Endodermal cell (in vitro differentiated cells): ENCODE measurements around the gene NUCKS1. TPM values are rescaled to one million over a fixed set of nuclear protein-coding genes. Genes with fewer than 3 reads are reported as not detected.
"Not testable (repeated sequence)": the region's sequence is repeated elsewhere in the genome, so short reads cannot be mapped to it uniquely, and the experiment has no call there.

Experiments used
- DNase-seq: peaks from one replicate; pipeline ENCODE4 v3.0.0-alpha.2; 2017
- H3K27ac ChIP-seq: 2 replicates; pipeline ENCODE4 v1.5.1; 2013; ENCODE audit warnings: mild to moderate bottlenecking, low read depth, low read length, moderate library complexity
- H3K27me3 ChIP-seq: 2 replicates; pipeline ENCODE4 v1.6.1; 2013; ENCODE audit warnings: mild to moderate bottlenecking, low read length, moderate library complexity; ENCODE audit not compliant: insufficient read depth, control insufficient read depth, poor library complexity, severe bottlenecking
- H3K36me3 ChIP-seq: 2 replicates; pipeline ENCODE4 v1.7.0; 2013; ENCODE audit warnings: mild to moderate bottlenecking, low read length, moderate library complexity; ENCODE audit not compliant: control insufficient read depth, insufficient read depth
- H3K4me1 ChIP-seq: one replicate; pipeline ENCODE4 v1.7.0; 2013; ENCODE audit warnings: low read length; ENCODE audit not compliant: control insufficient read depth, insufficient read depth
- H3K4me3 ChIP-seq: 2 replicates; pipeline ENCODE4 v1.5.1; 2013; ENCODE audit warnings: mild to moderate bottlenecking, low read length, moderate library complexity
- H3K9ac ChIP-seq: 2 replicates; pipeline ENCODE4 v1.6.1; 2013; ENCODE audit warnings: mild to moderate bottlenecking, low read length, moderate library complexity; ENCODE audit not compliant: poor library complexity, severe bottlenecking; ENCODE audit errors: extremely low read depth
- H3K9me3 ChIP-seq: 2 replicates; pipeline ENCODE4 v1.6.1; 2013; ENCODE audit warnings: mild to moderate bottlenecking, low read length, moderate library complexity; ENCODE audit not compliant: control insufficient read depth
- H3K27ac Mint-ChIP-seq: 2 replicates; pipeline ENCODE4 v1.8.0; 2020; ENCODE audit warnings: mixed read lengths
- H3K27me3 Mint-ChIP-seq: 2 replicates; pipeline ENCODE4 v1.8.0; 2021; ENCODE audit warnings: mild to moderate bottlenecking, mixed read lengths; ENCODE audit not compliant: insufficient read depth
- H3K36me3 Mint-ChIP-seq: 2 replicates; pipeline ENCODE4 v1.8.0; 2020; ENCODE audit warnings: low read depth, mixed read lengths
- H3K4me1 Mint-ChIP-seq: 2 replicates; pipeline ENCODE4 v1.8.0; 2020; ENCODE audit warnings: mixed read lengths
- H3K4me3 Mint-ChIP-seq: 2 replicates; pipeline ENCODE4 v1.8.0; 2020; ENCODE audit warnings: mild to moderate bottlenecking, moderate library complexity, mixed read lengths
- H3K9me3 Mint-ChIP-seq: 2 replicates; pipeline ENCODE4 v1.8.0; 2020; ENCODE audit warnings: mild to moderate bottlenecking, mixed read lengths
- WGBS, 2 experiments: methylation state at CpG; one replicate each; pipeline versions ENCODE4 v1.1.5 to v1.1.7; 2013; ENCODE audit warnings: missing lambda C conversion rate in 2 of 2, mixed read lengths in 1 of 2; ENCODE audit not compliant: insufficient coverage in 1 of 2, insufficient read length in 1 of 2; 5-methylcytosine and 5-hydroxymethylcytosine counted together
- total RNA-seq, 2 donors: library from RNA; stranded (reverse); fragmentation: NEBNext Ultra II Directional in 1 of 2; extraction: Animal tissue kit (Norgen Biotek cat#: 25700) in 1 of 2; gene quantifications; 2 replicates in 1 of 2; 3 replicates in 1 of 2; pipeline ENCODE4 v1.2.1, GENCODE V29; 2021
- TF ChIP-seq, protein P1 (sequence below): fragments of 200-600 bp; sonication (generic); conservative IDR thresholded peaks from 2 replicates; pipeline ENCODE4 v1.5.0; 2021; ENCODE audit warnings: antibody characterized with exemption, mild to moderate bottlenecking

The NUCKS1 gene
- total RNA-seq, 2 donors from 2014 or later, result 380 to 532 TPM

DNA sequence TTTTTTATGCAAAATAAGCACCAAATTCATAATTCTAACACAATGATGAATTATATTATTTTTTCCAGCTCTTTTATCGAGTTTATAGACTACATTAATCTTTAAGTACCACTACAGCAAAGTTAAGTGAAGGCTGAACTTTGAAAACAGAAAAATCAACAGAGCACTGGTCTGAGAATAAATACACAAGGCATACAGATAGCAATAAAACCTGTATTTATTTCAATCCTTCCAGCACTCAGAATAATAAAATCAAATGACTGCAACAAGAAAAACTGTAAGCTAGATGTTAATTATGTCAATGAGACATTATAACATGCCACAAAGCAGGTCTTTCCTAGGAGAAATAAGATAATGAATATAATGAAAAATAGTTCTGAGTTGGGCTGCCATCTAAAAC, 24.5 kb downstream of the NUCKS1 start:
- no peaks in the 10 kb centered on the region for H3K27me3 Mint-ChIP-seq
- DNase-seq, result no peak
- Histone ChIP-seq H3K4me3 (no peak overlapping the region), H3K9me3 (no peaks in the 10 kb centered on the region), H3K9ac (no peak overlapping the region), H3K36me3 (peaks cover 84% of the 10 kb centered on the region), H3K27ac (no peak overlapping the region), H3K4me1 (no peaks in the 10 kb centered on the region), H3K27me3 (no peaks in the 10 kb centered on the region)
- 96 to 100% methylated on average over 1 of the region's 1 CpG for WGBS, 2 experiments
- peaks cover 76% of the 10 kb centered on the region for H3K36me3 Mint-ChIP-seq
- H3K27ac Mint-ChIP-seq, result no peak overlapping the region
- TF ChIP-seq, protein P1, sequence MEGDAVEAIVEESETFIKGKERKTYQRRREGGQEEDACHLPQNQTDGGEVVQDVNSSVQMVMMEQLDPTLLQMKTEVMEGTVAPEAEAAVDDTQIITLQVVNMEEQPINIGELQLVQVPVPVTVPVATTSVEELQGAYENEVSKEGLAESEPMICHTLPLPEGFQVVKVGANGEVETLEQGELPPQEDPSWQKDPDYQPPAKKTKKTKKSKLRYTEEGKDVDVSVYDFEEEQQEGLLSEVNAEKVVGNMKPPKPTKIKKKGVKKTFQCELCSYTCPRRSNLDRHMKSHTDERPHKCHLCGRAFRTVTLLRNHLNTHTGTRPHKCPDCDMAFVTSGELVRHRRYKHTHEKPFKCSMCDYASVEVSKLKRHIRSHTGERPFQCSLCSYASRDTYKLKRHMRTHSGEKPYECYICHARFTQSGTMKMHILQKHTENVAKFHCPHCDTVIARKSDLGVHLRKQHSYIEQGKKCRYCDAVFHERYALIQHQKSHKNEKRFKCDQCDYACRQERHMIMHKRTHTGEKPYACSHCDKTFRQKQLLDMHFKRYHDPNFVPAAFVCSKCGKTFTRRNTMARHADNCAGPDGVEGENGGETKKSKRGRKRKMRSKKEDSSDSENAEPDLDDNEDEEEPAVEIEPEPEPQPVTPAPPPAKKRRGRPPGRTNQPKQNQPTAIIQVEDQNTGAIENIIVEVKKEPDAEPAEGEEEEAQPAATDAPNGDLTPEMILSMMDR, result no peak
- no peaks in the 10 kb centered on the region for H3K9me3 Mint-ChIP-seq
- H3K4me1 Mint-ChIP-seq, result no peaks in the 10 kb centered on the region
- no peak overlapping the region for H3K4me3 Mint-ChIP-seq

DNA sequence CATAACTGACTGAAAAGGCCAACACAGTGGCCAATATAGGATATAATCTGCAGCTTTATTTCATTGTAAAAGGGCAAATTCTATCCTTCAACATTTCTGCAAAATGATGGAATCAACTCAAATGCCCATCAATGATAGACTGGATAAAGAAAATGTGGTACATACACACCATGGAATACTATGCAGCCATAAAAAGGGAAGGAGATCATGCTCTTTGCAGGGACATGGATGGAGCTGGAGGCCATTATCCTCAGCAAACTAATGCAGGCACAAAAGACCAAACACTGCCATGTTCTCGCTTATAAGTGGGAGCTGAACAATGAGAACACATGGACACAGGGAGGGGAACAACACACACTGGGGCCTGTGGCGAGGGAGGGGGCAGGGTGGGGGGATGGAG, 29.2 kb downstream of the NUCKS1 start:
- not testable (repeated sequence) for H3K4me3 ChIP-seq, H3K9ac ChIP-seq, H3K27me3 ChIP-seq, H3K27ac Mint-ChIP-seq, H3K9me3 ChIP-seq, H3K9me3 Mint-ChIP-seq, H3K4me3 Mint-ChIP-seq, H3K27ac ChIP-seq, H3K4me1 ChIP-seq, H3K27me3 Mint-ChIP-seq, DNase-seq
- WGBS, 2 experiments, result 91 to 92% methylated on average over 2 of the region's 2 CpGs
- peaks cover 17% of the 10 kb centered on the region for H3K4me1 Mint-ChIP-seq
- H3K36me3 ChIP-seq, result peaks cover 92% of the 10 kb centered on the region
- H3K36me3 Mint-ChIP-seq, result peaks cover 83% of the 10 kb centered on the region

DNA sequence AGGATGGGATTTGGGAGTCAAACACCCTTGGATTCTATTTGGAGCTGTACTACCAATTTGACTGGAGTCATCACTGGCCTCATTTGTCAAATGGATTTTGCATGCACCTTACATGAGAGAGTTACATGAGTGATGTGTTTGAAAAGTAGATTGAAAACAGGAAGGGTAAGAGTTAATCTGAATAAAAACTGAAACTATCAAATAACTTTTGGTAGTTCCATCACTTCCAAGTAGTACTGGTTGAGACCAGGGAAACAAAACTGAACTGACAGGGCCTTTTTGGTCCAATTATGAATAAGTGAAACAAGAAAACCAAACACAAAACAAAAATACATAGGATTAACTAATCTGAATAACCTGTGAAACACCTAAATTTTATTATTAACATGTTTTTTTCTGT, 30.2 kb downstream of the NUCKS1 start:
- no peak for DNase-seq
- TF ChIP-seq, protein P1, result no peak
- Mint-ChIP-seq H3K27me3 (no peaks in the 10 kb centered on the region), H3K27ac (no peak overlapping the region), H3K36me3 (peaks cover 81% of the 10 kb centered on the region), H3K4me3 (no peak overlapping the region), H3K9me3 (no peaks in the 10 kb centered on the region), H3K4me1 (peaks cover 27% of the 10 kb centered on the region)
- H3K4me3 ChIP-seq, result no peak overlapping the region
- peaks cover 92% of the 10 kb centered on the region for H3K36me3 ChIP-seq
- H3K9ac ChIP-seq, result no peak overlapping the region
- H3K27me3 ChIP-seq, result no peaks in the 10 kb centered on the region
- H3K9me3 ChIP-seq, result no peaks in the 10 kb centered on the region
- no peaks in the 10 kb centered on the region for H3K4me1 ChIP-seq
- H3K27ac ChIP-seq, result no peak overlapping the region

DNA sequence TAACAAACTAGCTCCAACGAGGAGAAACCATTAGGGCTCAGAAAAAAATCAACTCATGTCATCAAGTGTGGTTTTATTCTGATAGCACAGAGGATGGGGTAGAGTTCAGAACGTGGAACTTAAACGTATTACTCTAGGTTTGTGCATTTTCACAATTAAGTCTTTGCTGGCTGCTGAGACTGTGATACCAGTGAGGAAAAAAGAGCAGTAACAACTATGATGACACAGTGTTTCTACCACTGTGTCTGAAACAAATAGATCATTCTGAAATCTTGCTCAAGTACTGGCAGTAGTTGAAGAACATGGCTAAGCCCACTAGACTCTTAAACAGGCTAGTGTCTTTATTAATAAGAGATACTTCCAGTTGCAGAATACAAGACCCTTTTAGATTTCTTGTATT, 31.0 kb downstream of the NUCKS1 start:
- H3K27ac ChIP-seq, result no peak overlapping the region
- no peaks in the 10 kb centered on the region for H3K27me3 ChIP-seq
- peaks cover 92% of the 10 kb centered on the region for H3K36me3 ChIP-seq
- WGBS, 2 experiments, result 63 to 93% methylated on average over 1 to 3 of the region's 3 CpGs
- H3K9me3 ChIP-seq, result no peaks in the 10 kb centered on the region
- DNase-seq, result no peak
- Mint-ChIP-seq H3K9me3 (no peaks in the 10 kb centered on the region), H3K4me3 (no peak overlapping the region), H3K4me1 (peaks cover 32% of the 10 kb centered on the region), H3K27me3 (no peaks in the 10 kb centered on the region), H3K36me3 (peaks cover 78% of the 10 kb centered on the region), H3K27ac (no peak overlapping the region)
- no peak overlapping the region for H3K9ac ChIP-seq
- H3K4me1 ChIP-seq, result no peaks in the 10 kb centered on the region
- TF ChIP-seq, protein P1, result no peak
- H3K4me3 ChIP-seq, result no peak overlapping the region
